ENCODE measurements around the gene CAMSAP1.

Gene CAMSAP1

GRCh38 chr9:135809166-135809565, 98.2 kb downstream of the CAMSAP1 start:
- DNase-seq, result no peak

- no peak for DNase-seq
Measured at GRCh38 chr9:135805422-135806022, 101.8 kb downstream of the CAMSAP1 start.

GRCh38 chr9:135804581-135805421, 102.5 kb downstream of the CAMSAP1 start:
- DNase-seq, result no peak

GRCh38 chr9:135803441-135803840, 103.9 kb downstream of the CAMSAP1 start:
- DNase-seq, result no peak

GRCh38 chr9:135802876-135803419, 104.4 kb downstream of the CAMSAP1 start:
- DNase-seq, result no peak

GRCh38 chr9:135801070-135801469, 106.3 kb downstream of the CAMSAP1 start:
- no peak for DNase-seq

- DNase-seq, result no peak
Measured at GRCh38 chr9:135799261-135799660, 108.1 kb downstream of the CAMSAP1 start.

GRCh38 chr9:135798263-135798585, 109.1 kb downstream of the CAMSAP1 start:
- no peak for DNase-seq

GRCh38 chr9:135797507-135798262, 109.7 kb downstream of the CAMSAP1 start:
- DNase-seq, result no peak

- no peak for DNase-seq
Measured at GRCh38 chr9:135796784-135797485, 110.4 kb downstream of the CAMSAP1 start.

- DNase-seq, result no peak
Measured at GRCh38 chr9:135795391-135795790, 112.0 kb downstream of the CAMSAP1 start.

- DNase-seq, result no peak
Measured at GRCh38 chr9:135794361-135794885, 112.9 kb downstream of the CAMSAP1 start.

- no peak for DNase-seq
Measured at GRCh38 chr9:135794057-135794335, 113.3 kb downstream of the CAMSAP1 start.

- DNase-seq, result no peak
Measured at GRCh38 chr9:135793221-135794056, 113.9 kb downstream of the CAMSAP1 start.

GRCh38 chr9:135792268-135793128, 114.8 kb downstream of the CAMSAP1 start:
- no peak for DNase-seq

- DNase-seq, result no peak
Measured at GRCh38 chr9:135791431-135792267, 115.7 kb downstream of the CAMSAP1 start.

- no peak for DNase-seq
Measured at GRCh38 chr9:135790850-135791249, 116.5 kb downstream of the CAMSAP1 start.

GRCh38 chr9:135790356-135790755, 117.0 kb downstream of the CAMSAP1 start:
- DNase-seq, result no peak

GRCh38 chr9:135789838-135790291, 117.5 kb downstream of the CAMSAP1 start:
- no peak for DNase-seq

Data from activated CD4-positive, CD25-positive, alpha-beta regulatory T cell treated with anti-CD3 and anti-CD28 coated beads, Interleukin-2, amount 50 U/mL, for 72 hours (primary cell).